H1 (cell line): ENCODE measurements around the gene TMCC3.

Experiments used
- ATF3 ChIP-seq: IDR thresholded peaks from 2 replicates; pipeline ENCODE4 v1.6.1; 2011; ENCODE audit warnings: low read depth, mild to moderate bottlenecking, low read length; ENCODE audit not compliant: insufficient read depth
- BCL11A ChIP-seq, 2 experiments: IDR thresholded peaks; one replicate each; pipeline ENCODE4 v1.6.1; 2011; ENCODE audit warnings: low read depth in 2 of 2, low read length in 2 of 2, mild to moderate bottlenecking in 2 of 2
- CBX8 ChIP-seq: fragments of 300-800, 300-1000 bp; sonication (generic); IDR thresholded peaks from 2 replicates; pipeline ENCODE4 v1.7.1; 2016; ENCODE audit warnings: low read depth, low read length, borderline replicate concordance
- CTBP2 ChIP-seq: IDR thresholded peaks from 2 replicates; pipeline ENCODE4 v1.7.0; 2011; ENCODE audit warnings: borderline replicate concordance, mild to moderate bottlenecking, moderate library complexity, mixed read lengths, low read length; ENCODE audit not compliant: insufficient read depth, insufficient read length
- EP300 ChIP-seq, 2 experiments: IDR thresholded peaks; 1 replicate in 1 of 2; 2 replicates in 1 of 2; pipeline ENCODE4 v1.6.1; 2011 to 2012; ENCODE audit warnings: low read depth in 2 of 2, low read length in 2 of 2, mild to moderate bottlenecking in 2 of 2, borderline replicate concordance in 1 of 2, inconsistent platforms in 1 of 2, moderate library complexity in 1 of 2
- EZH2 ChIP-seq: fragments of 200-600 bp; sonication (generic); IDR thresholded peaks from 2 replicates; pipeline ENCODE4 v1.7.1; 2012; ENCODE audit warnings: low read depth, mild to moderate bottlenecking, moderate library complexity, low read length, inconsistent platforms; ENCODE audit not compliant: severe bottlenecking
- KDM5A ChIP-seq: fragments of 200-600 bp; IDR thresholded peaks from 2 replicates; pipeline ENCODE4 v1.7.1; 2012; ENCODE audit warnings: mild to moderate bottlenecking, low read length, inconsistent platforms, mixed read lengths
- MAX ChIP-seq: IDR thresholded peaks from 2 replicates; pipeline ENCODE4 v1.6.1; 2012; ENCODE audit warnings: inconsistent platforms
- POLR2A ChIP-seq, 2 experiments: IDR thresholded peaks; 1 replicate in 1 of 2; 2 replicates in 1 of 2; pipeline ENCODE4 v1.6.1; 2011; ENCODE audit warnings: low read depth in 2 of 2, low read length in 2 of 2, mild to moderate bottlenecking in 2 of 2; ENCODE audit errors: control extremely low read depth in 1 of 2
- POLR2AphosphoS5 ChIP-seq: IDR thresholded peaks from 2 replicates; pipeline ENCODE4 v1.6.1; 2011; ENCODE audit warnings: low read depth, low read length
- SRF ChIP-seq: IDR thresholded peaks from 2 replicates; pipeline ENCODE4 v1.6.1; 2011; ENCODE audit warnings: mild to moderate bottlenecking, low read depth, low read length, moderate library complexity
- TBP ChIP-seq: IDR thresholded peaks from 2 replicates; pipeline ENCODE4 v1.6.1; 2011; ENCODE audit warnings: low read depth, low read length, improper control_type of control experiment
- ZNF274 ChIP-seq: IDR thresholded peaks from 2 replicates; pipeline ENCODE4 v1.7.0; 2012; ENCODE audit warnings: low read length, borderline replicate concordance; ENCODE audit errors: extremely low read depth
- TF ChIP-seq, protein P1 (sequence below), 3 experiments: IDR thresholded peaks; 1 replicate in 2 of 3; 2 replicates in 1 of 3; pipeline versions ENCODE4 v1.5.1 to v1.6.1; 2011; ENCODE audit warnings: low read length in 3 of 3, mild to moderate bottlenecking in 3 of 3, inconsistent platforms in 2 of 3, low read depth in 1 of 3, moderate library complexity in 1 of 3; ENCODE audit not compliant: insufficient read depth in 1 of 3; ENCODE audit errors: control extremely low read depth in 1 of 3

DNA sequence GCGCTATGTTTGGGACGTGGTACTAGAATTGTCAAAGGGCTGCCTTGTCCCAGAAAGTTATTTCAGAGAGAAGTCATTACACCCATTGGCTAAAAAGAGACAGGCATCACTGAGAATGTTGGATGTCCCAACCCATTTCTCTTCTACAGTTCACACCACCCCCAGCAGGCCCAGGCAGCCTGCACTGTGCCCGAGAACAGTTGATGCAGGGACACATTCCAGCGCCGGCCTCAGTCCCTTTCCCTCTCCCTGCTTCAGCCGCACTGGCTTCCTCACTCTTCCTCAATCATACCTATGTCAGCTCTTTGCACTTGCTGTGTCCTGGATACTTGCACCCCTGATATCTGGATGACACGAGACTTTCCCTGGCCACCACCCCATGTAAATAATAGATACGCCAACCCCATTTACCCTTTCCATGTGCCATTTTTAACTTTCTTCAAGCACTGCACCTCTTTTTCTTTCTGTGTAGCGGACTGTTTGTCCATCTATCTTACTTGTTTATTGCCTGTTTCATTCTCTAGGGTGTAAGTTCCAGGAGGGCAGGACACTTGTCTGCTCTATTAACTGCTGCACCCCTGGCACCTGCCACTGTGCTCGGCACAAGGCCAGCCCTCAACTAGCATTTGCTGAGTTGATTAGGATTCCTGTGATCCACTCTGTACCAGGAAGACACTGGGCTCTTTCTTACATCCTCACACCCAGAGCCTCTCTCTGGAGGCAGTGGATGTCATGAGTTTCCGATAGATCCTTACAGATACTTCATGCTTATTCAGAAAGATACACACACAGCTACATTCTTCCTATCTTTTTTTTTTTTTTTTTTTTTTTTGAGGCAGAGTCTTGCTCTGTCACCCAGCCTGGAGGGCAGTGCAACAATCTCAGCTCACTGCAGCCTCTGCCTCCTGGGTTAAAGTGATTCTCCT, 114.1 kb downstream of the TMCC3 start:
- TF ChIP-seq POLR2A (IDR thresholded peaks at IDR 0.05; ENCODE audit: control extremely low read depth in 1 of 2, low read depth in 2 of 2, low read length in 2 of 2): no peak
- no peak for TF ChIP-seq EZH2
- TF ChIP-seq POLR2AphosphoS5: no peak
- TF ChIP-seq, protein P1, sequence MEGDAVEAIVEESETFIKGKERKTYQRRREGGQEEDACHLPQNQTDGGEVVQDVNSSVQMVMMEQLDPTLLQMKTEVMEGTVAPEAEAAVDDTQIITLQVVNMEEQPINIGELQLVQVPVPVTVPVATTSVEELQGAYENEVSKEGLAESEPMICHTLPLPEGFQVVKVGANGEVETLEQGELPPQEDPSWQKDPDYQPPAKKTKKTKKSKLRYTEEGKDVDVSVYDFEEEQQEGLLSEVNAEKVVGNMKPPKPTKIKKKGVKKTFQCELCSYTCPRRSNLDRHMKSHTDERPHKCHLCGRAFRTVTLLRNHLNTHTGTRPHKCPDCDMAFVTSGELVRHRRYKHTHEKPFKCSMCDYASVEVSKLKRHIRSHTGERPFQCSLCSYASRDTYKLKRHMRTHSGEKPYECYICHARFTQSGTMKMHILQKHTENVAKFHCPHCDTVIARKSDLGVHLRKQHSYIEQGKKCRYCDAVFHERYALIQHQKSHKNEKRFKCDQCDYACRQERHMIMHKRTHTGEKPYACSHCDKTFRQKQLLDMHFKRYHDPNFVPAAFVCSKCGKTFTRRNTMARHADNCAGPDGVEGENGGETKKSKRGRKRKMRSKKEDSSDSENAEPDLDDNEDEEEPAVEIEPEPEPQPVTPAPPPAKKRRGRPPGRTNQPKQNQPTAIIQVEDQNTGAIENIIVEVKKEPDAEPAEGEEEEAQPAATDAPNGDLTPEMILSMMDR (IDR thresholded peaks at IDR 0.05; ENCODE audit: control extremely low read depth in 1 of 3, insufficient read depth in 1 of 3, low read depth in 1 of 3, low read length in 3 of 3): no peak
- TF ChIP-seq EP300 (IDR thresholded peaks at IDR 0.05; ENCODE audit: borderline replicate concordance in 1 of 2, low read depth in 2 of 2, low read length in 2 of 2): no peak
- no peak for TF ChIP-seq CTBP2
- no peak for TF ChIP-seq SRF
- no peak for TF ChIP-seq MAX
- TF ChIP-seq BCL11A (IDR thresholded peaks at IDR 0.05; ENCODE audit: low read depth in 2 of 2, low read length in 2 of 2): no peak
- TF ChIP-seq CBX8: no peak
- no peak for TF ChIP-seq TBP
- TF ChIP-seq KDM5A: no peak
- TF ChIP-seq ZNF274: no peak
- TF ChIP-seq ATF3: no peak
